K562 treated with DMSO at 1 percent for 4 hours (cell line): ENCODE measurements around the gene ARHGEF12. TPM values are rescaled to one million over a fixed set of nuclear protein-coding genes. Genes with fewer than 3 reads are reported as not detected.

Experiments
- total RNA-seq: library from RNA; unstranded; fragments of 300-600 nt; gene quantifications from 2 replicates; pipeline ENCODE4 v1.2.3, GENCODE V29; 2022; ENCODE audit not compliant: insufficient read depth

Gene ARHGEF12, protein sequence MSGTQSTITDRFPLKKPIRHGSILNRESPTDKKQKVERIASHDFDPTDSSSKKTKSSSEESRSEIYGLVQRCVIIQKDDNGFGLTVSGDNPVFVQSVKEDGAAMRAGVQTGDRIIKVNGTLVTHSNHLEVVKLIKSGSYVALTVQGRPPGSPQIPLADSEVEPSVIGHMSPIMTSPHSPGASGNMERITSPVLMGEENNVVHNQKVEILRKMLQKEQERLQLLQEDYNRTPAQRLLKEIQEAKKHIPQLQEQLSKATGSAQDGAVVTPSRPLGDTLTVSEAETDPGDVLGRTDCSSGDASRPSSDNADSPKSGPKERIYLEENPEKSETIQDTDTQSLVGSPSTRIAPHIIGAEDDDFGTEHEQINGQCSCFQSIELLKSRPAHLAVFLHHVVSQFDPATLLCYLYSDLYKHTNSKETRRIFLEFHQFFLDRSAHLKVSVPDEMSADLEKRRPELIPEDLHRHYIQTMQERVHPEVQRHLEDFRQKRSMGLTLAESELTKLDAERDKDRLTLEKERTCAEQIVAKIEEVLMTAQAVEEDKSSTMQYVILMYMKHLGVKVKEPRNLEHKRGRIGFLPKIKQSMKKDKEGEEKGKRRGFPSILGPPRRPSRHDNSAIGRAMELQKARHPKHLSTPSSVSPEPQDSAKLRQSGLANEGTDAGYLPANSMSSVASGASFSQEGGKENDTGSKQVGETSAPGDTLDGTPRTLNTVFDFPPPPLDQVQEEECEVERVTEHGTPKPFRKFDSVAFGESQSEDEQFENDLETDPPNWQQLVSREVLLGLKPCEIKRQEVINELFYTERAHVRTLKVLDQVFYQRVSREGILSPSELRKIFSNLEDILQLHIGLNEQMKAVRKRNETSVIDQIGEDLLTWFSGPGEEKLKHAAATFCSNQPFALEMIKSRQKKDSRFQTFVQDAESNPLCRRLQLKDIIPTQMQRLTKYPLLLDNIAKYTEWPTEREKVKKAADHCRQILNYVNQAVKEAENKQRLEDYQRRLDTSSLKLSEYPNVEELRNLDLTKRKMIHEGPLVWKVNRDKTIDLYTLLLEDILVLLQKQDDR (N-terminal part only)
- total RNA-seq = 26.8 and 33.2 TPM in 2 replicates

DNA sequence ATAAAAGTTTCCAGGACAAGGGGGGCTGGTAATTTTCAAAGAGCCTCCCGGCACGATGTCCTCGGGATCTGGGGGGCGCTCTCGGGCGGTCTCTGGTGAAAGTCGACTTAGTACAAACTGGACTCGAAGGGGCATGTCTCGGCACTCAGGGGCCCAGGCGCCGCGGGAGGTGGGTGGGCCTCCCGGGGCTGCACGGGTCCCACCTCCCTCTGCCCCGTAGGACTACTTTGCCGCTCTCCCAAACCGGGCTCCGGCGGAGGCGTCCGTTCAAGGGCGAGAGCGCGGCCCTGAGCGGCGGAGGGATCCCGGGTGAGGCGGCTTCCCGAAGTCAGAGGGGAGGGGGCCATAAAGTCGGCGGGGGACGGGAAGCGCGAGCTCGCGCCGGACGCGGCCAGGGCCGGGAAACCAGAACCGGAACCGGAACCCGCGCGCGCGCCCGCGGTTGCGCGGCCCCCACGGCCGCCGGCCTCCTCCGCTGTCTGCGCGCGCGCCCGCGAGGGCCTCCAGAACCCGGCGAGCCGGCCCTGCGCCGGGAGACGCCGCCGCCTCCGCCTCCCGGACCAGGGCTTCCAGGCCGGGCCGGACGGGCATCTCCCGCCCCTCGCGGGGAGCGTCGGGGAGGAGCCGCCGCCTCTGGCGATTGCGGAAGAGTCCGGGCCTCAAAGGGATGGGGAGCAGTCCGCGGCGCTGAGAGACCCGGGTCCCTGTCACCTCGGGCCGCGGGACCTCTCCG is at the start of gene ARHGEF12:
Gene ARHGEF12 (plus strand): TSS at position 506 of the 733 bp plus-strand sequence. CDS start 831 bp downstream, outside the sequence.

DNA sequence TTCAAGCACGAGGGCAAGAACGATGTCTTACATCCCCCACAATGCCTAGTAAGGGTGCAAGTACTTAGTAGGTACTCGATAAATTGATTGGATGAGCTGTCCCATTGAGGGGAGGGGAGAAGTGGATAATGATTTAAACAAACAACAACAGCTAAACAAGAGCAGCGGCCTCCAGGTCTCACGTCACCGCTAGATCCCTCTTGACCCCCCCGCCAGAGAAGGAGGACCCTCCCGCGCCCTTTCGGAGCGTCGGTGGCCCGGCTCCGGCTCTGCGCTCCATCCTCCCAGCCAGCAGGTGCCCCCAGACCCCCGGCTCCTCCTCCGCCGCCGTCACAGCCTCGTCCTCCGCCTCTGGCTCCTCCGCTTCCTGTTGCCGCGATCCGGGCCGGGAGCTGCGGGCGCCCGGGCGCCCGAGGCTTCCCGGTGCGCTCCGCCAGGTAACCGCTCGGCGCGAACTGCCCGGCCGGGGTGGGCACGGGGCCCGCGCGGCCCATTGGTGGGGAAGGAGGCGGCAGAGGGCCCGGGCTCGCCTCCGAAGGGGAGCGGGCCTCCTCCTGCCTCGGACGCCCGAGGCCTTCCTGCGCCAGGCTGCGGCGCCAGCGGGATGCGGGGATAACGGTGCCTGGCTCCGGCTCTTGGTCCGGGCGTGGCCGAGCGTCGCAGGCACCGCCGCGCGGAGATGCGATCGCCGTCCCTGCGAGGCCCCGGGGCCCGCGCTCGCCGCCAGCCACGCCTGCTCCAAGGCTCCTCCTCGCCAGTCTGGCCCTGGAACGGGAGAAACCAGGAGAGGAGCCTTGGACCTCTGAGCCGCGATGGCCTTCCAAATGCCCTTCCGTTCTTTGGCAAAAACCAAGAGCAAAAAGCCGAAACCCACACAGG is 11.0 kb upstream of the ARHGEF12 start, which contains the start of gene TLCD5:
Gene TLCD5 (plus strand): TSS at position 368 of the 879 bp plus-strand sequence. CDS start 2,143 bp downstream, outside the sequence.

DNA sequence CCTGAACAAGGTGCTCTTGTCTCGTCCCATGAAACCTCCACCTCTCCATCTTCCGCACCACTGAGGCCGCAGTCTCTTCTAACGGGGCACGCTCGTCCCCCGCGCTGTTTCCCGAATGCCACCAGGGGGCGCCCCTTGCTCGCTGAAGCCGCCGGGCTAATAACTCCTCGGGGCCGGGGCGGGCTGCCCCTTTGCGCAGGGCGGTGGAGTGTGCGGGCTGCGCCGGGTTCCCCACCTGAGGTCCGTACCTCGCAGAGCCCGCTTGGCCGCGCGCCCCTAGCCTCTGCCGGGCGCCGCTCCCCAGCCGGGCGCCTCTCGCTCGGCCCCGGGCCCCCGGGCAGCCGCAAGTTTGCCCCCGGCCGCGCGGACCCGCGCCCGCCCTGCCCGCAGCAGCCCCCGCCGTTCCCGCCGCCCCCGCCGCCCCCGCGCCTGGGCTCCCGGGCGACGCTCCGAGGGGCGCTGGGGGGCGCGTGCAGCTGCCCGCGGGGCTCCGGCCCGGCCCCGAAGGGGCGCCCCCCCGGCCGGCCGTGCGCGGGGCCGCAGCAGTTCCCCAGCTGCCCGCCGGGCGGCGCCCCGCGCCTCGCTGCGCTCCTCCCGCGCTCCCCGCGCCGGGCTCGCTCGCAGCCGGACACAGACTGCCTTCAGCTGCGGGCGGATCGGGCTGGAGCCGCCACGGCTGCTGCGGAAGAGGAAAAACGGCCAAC is 175.1 kb downstream of the ARHGEF12 start, which contains the start of gene GRIK4:
Gene GRIK4 (plus strand): TSS at position 633 of the 704 bp plus-strand sequence. CDS start 148,571 bp downstream, outside the sequence.

Other genes with a start within 250 kb of the ARHGEF12 start
- gene TRIM29, start 198.3 kb upstream of the ARHGEF12 start, total RNA-seq = 7.6 TPM in 1 of 2 replicates, not detected in the other
- gene OAF, start 125.4 kb upstream of the ARHGEF12 start, total RNA-seq = 17.7 and 24.0 TPM in 2 replicates
- gene POU2F3, start 96.3 kb upstream of the ARHGEF12 start, total RNA-seq = not detected in 2 replicates
- 0.67 and 0.74 TPM in 2 replicates for gene TLCD5, start 11.1 kb upstream of the ARHGEF12 start, total RNA-seq
- not detected in 2 replicates for gene GRIK4, start 175.3 kb downstream of the ARHGEF12 start, total RNA-seq